HG02763 (cell line): ENCODE data around the gene PPP4R1.
"Not testable (repeated sequence)": the region's sequence is repeated elsewhere in the genome, so short reads cannot be mapped to it uniquely, and the experiment has no call there.

Experiments
- ATAC-seq: cut with Tn5 transposase; IDR thresholded peaks from one replicate; pipeline ENCODE4 v1.9.1; 2021; ENCODE audit warnings: mild to moderate bottlenecking, moderate library complexity; ENCODE audit not compliant: unreplicated experiment

Gene PPP4R1

GRCh38 chr18:9614401-9615279 lies at the start of gene PPP4R1:
Gene PPP4R1 (minus strand): TSS chr18:9614559. CDS start chr18:9614484, 75 bp downstream.
- ATAC-seq = peak; percentile 49

- no peak for ATAC-seq
These were observed 49.0 kb upstream of the PPP4R1 start for GRCh38 chr18:9663377-9663776.

DNA sequence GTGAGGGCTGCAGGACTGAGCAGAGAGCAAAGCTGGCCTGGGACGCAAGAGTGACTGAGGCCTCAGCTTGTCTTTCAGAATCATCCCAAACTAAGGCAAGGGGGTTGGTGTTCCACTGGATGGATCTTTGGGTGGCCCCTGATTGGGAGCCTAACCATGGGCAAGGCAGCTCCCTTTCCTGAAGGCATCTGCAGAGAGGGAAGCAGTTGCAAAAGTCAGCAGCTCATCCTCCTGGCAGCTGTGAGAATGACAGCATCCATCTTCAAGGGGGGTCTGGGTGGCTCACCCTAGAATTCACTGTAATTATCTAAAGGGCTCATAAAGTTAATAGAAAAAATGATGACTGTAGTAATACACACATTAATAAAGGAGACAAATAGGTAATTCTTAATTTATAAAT lies 47.2 kb upstream of the PPP4R1 start:
- ATAC-seq = no peak

DNA sequence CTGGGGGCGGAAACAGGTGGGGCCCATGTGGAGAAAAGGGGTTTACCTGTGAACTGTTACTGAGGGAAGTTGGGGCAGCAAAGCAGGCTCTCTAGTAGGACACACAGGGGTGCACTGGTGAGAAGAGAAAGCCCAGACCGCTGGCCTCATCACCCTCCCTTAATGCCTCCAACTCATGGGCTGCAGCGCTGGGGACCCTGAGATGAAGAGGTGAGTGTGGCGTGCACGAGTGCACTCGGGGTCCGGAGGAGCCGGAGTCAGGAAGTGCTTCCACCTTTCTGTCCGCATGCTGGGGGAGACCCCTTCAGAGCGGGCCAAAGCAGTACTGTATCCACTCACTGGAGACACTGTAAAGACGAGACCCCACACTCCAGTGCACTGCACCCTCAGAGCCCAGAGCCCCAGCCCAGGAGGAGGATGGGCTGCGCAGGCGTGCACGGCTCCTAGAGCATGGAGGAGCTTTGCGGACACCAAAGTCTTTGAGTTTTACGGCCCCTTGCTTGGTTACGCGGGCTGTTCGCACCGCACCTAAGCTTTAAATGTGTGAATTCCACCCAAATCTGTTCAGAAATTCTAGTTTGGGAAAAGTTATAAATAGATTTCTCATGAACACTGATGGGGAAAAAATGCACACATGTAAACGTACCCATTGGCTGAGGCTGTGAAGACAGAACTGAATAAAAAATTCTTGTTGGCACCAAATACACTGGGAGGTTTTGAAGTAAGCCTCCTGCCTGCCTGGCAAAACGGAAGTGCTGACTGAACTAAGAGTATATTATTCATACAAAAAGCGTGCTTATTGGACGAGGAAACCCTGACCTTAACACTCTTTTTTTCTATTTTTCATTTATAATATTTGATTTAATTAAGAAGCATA lies 45.4 kb upstream of the PPP4R1 start:
- no peak for ATAC-seq

DNA sequence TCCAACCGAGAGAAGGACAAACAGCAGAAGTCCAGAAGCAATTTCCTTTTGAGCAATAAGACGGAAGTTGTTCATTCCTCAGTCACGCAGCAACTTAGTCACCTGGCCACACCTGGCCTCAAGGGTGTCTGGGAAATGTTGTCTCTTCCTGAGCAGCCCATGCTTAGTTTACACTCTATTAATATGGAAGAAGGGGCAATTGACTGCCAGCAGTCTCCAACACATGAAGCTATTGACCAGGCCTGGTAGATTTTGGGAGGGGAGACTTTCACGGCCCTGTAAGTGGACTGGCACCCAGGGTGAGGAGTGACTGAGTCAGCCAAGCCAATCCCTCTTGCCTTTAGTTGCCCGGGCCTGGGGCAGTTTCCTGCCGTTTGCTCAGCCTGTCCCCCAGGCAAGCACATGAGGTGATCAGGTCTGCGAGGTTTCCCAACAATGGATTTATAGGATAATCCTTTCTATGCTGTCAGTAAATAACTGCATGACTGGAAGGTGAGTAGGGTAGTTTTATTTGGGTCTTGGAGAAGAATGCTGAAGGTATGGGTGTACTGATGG lies 43.8 kb upstream of the PPP4R1 start:
- no peak for ATAC-seq

DNA sequence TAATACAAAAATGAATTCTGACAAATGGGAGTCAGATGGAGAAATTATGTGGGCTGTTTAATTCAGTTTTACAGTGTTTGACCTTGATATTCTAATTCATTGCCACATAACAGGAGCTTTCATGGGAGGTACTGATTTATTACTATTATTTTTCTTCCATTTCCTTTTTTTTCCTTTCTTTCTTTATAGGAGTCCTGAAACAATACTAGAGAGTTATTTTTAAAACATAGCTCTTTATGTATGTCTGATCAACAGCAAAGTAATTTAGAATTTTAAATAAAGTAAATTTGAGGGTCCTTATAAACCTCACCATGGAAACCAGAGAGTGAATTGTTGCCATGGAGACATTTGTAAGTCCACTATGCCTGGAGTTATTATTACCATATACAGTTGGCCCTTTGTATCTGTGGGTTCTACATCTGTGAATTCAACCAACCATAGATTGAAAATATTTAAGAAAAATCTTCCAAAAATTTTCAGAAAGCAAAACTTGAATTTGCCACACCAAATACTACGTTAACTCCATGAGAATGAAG lies 40.9 kb upstream of the PPP4R1 start:
- ATAC-seq = no peak

DNA sequence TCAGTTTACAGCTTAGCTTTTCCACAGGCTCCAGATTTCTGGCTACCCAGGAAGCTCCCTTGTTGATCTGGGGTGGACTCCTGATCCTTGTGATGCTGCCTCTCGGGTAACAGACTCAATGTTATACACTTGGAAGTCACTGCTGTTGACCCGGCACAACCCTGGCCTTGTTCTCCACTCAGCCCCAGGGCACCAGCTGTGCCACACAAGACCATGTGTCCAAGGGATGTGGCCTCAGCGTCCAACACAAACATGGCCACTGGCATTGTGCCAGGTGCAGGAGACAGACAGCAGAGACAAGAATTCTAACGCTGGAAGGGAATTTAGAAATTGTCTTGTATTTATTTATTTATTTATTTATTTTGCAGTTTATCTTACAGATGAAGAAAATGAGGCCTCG lies 39.0 kb upstream of the PPP4R1 start:
- no peak for ATAC-seq

DNA sequence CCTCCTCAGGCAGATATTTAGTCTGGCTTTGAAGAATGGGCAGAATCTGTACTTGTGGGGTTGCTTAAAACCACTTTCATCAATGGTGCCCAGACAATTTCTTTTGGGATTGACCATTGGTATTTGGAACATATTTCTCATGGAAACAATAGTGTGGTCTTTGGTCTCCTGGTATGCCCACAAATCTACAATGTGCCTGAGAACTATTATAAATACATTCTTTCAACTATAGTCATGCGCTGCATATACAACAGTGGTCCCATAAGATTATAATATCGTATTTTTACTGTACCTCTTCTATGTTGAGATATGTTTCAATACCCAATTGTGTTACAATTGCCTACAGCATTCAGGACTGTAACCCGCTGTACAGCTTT lies 34.8 kb upstream of the PPP4R1 start:
- no peak for ATAC-seq

DNA sequence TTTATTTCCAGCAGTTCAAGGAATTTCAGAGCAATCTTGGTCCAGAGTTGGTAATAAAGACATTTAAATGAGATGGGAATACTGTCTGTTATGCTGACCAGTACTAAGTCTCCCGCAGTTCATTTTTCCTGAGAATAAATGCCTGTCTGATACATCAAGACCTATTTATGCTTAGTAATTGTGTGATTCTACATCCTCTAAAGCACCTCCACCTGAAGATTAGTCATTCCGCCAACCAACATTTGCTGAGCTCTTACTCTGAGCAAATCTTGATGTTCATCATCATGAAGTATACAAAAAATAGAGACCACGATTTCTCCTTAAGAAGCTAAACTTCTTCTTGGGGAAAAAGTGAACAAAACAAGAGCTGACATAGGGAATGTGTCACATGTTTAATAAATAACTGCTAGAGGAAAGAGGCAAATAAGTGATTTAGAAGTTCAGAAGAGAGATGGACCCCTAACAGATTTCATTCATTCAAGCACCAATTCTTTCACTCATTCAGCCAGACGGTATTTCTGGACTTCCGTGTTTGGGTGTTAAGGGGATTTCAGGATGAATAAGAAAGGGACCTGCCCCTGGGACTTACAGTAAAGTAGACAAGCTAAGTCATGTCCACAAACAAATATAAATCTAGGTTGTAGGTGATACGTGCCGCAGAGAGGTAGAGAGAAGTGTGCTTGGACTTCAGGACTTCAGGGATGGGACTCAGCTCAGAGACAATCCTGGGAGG lies 34.2 kb upstream of the PPP4R1 start:
- ATAC-seq = peak; percentile 40

- no peak for ATAC-seq
These were observed 33.4 kb upstream of the PPP4R1 start for GRCh38 chr18:9647496-9648323.

DNA sequence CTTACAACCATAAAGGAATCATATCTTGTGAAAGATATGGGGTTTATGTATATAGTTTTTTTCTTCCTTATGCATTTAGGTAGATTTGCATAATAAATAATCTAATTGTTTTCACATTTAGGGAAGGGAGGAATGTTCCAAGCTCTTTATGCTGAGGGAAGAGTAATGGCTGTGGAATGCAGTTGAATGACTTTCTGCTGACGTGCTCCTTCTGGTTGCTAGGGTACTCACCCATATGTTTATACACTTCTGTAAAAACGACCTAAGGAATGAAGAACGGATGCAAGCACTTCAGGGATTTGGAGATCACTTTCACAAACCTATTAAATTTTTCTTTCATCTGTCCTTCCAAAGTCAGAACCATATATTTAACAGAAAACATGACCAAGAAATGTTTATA lies 29.2 kb upstream of the PPP4R1 start:
- ATAC-seq = no peak

DNA sequence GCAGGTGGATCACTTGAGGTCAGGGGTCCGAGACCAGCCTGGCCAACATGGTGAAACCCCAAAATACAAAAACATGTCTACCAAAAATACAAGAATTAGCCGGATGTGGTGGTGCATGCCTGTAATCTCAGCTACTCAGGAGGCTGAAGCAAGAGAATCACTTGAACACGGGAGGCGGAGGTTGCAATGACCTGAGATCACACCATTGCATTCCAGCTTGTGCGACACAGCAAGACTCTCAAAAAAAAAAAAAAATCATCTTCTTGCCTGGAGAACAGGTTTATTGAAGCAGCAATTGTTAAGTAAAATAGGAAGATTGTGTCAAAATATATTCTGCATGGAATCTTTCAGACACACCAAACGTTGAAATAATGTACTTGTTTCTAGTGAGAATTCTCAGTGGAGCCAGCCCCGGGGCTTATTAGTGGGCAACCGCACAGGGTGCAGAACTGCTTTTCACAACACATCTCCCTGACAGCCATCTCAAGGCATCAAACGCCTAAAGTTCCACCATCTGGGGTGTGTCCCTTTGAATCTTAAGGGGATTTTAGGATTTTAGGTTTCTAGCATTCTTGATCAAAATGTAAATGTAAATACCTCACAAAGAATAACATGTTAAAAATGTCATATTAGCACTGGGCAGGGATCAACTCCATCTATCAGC lies 28.6 kb upstream of the PPP4R1 start:
- ATAC-seq = no peak

GRCh38 chr18:9641081-9641480 lies 26.7 kb upstream of the PPP4R1 start:
- ATAC-seq = not testable (repeated sequence)

DNA sequence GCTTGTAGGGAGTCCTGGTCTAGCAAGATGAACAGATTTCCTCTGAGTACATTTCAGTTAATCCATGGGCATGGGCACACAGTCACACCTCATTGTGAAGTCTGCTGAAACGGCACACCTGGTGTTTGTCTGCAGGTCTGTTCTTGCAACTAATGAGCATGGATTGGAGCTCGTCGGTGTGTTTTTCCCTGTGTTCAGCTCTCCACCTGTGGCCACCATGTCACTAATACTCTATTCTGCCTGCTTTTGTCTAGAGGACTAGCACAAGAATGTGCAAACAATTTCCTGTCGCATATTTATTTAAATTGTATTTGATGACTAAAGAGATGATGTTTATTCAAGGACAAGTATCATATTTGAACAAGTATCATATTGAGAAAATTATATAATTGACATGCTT lies 24.5 kb upstream of the PPP4R1 start:
- ATAC-seq = no peak

GRCh38 chr18:9637036-9637767 lies 22.8 kb upstream of the PPP4R1 start:
- no peak for ATAC-seq

- no peak for ATAC-seq
These were observed 20.5 kb upstream of the PPP4R1 start for GRCh38 chr18:9634856-9635255.

GRCh38 chr18:9631814-9632496 lies 17.6 kb upstream of the PPP4R1 start:
- ATAC-seq = no peak

DNA sequence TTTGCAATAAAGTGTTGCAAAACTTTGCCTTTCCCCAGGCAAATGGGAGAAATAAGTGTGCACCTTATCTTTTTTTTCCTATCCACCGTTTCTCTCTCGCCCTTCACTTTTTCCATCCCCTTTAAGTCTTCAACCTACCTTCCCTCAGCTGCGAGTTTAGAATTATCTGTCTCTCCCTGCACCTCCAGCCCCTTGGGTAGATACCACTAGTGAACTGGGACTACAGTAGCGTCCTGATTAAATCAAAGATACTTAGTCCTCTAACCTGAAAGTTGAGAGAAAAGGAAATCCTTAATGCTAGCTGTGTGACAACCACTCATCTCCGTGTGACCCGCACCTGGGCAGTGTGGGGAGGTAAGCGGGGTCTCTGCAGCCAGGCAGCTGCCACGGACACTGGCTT lies 16.1 kb upstream of the PPP4R1 start:
- ATAC-seq = no peak
